Fibroblast of lung (primary cell): ENCODE measurements around the gene HIVEP3. TPM values are rescaled to one million over a fixed set of nuclear protein-coding genes. Genes with fewer than 3 reads are reported as not detected.

Experiments
- DNase-seq, 2 donors: peaks; one replicate each; pipeline versions ENCODE4 v3.0.0 to v3.0.0-alpha.2; 2010; ENCODE audit warnings: low read depth in 2 of 2
- H2AFZ ChIP-seq: 2 replicates; pipeline ENCODE4 v1.5.1; 2012; ENCODE audit warnings: low read length, control low read depth, inconsistent platforms
- H3K27ac ChIP-seq: 2 replicates; pipeline ENCODE4 v1.5.1; 2011; ENCODE audit warnings: low read length, control low read depth; ENCODE audit not compliant: insufficient read depth
- H3K27me3 ChIP-seq: 2 replicates; pipeline ENCODE4 v1.5.1; 2011; ENCODE audit warnings: mild to moderate bottlenecking, low read length; ENCODE audit not compliant: control insufficient read depth, insufficient read depth
- H3K36me3 ChIP-seq: 2 replicates; pipeline ENCODE4 v1.5.1; 2011; ENCODE audit warnings: low read length; ENCODE audit not compliant: control insufficient read depth, insufficient read depth
- H3K4me1 ChIP-seq: 2 replicates; pipeline ENCODE4 v1.5.1; 2011; ENCODE audit warnings: low read length; ENCODE audit not compliant: control insufficient read depth, insufficient read depth; ENCODE audit errors: extremely low read depth
- H3K4me2 ChIP-seq: 2 replicates; pipeline ENCODE4 v1.5.1; 2011; ENCODE audit warnings: low read length, control low read depth; ENCODE audit not compliant: insufficient read depth; ENCODE audit errors: extremely low read depth
- H3K4me3 ChIP-seq, 4 experiments: fragments of 200-600 bp in 1 of 4; sonication (generic) in 1 of 4; replicated peaks in 1 of 4; 2 replicates each; pipeline ENCODE4 v1.5.1; 2011 to 2016; ENCODE audit warnings: low read length in 4 of 4, low read depth in 3 of 4, mild to moderate bottlenecking in 3 of 4, control low read depth in 2 of 4, inconsistent platforms in 1 of 4, mixed read lengths in 1 of 4; ENCODE audit not compliant: insufficient read depth in 1 of 4; ENCODE audit errors: control extremely low read depth in 1 of 4
- H3K79me2 ChIP-seq: 2 replicates; pipeline ENCODE4 v1.5.1; 2012; ENCODE audit warnings: mild to moderate bottlenecking, low read length, inconsistent platforms; ENCODE audit not compliant: control insufficient read depth, insufficient read depth
- H3K9ac ChIP-seq: 2 replicates; pipeline ENCODE4 v1.5.1; 2011; ENCODE audit warnings: mild to moderate bottlenecking, low read length, control low read depth; ENCODE audit not compliant: insufficient read depth
- H3K9me3 ChIP-seq: 2 replicates; pipeline ENCODE4 v1.5.1; 2012; ENCODE audit warnings: low read depth, low read length; ENCODE audit not compliant: control insufficient read depth, insufficient read depth
- H4K20me1 ChIP-seq: 2 replicates; pipeline ENCODE4 v1.5.1; 2011; ENCODE audit warnings: low read length; ENCODE audit not compliant: control insufficient read depth, insufficient read depth; ENCODE audit errors: extremely low read depth
- EZH2 ChIP-seq: IDR thresholded peaks from 2 replicates; pipeline ENCODE4 v1.5.1; 2012; ENCODE audit warnings: low read length, control low read depth, mild to moderate bottlenecking; ENCODE audit errors: missing control alignments
- polyA plus RNA-seq, 2 donors: library from polyadenylated mRNA; depleted of rRNA in 1 of 2; stranded (reverse) in 1 of 2; unstranded in 1 of 2; fragments of >200 nt; gene quantifications; 2 replicates each; pipeline ENCODE4 v1.2.1, GENCODE V29; 2011 to 2012; ENCODE audit warnings: missing spikeins in 1 of 2
- total RNA-seq: library from RNA; depleted of rRNA; stranded (reverse); fragments of >200 nt; gene quantifications from 2 replicates; pipeline ENCODE4 v1.2.1, GENCODE V29; 2014
- TF ChIP-seq, protein P1 (sequence below), 2 donors: IDR thresholded peaks in 1 of 2; conservative IDR thresholded peaks in 1 of 2; 1 replicate in 1 of 2; 2 replicates in 1 of 2; pipeline ENCODE4 v1.5.1; 2011 to 2012; ENCODE audit warnings: low read length in 2 of 2, control low read depth in 1 of 2, inconsistent platforms in 1 of 2, low read depth in 1 of 2, mild to moderate bottlenecking in 1 of 2

Gene HIVEP3
- total and polyA plus RNA-seq, 2 donors (not counting 1 experiment from before 2014, with no cell fraction given), result 0.83 to 3.2 TPM

DNA sequence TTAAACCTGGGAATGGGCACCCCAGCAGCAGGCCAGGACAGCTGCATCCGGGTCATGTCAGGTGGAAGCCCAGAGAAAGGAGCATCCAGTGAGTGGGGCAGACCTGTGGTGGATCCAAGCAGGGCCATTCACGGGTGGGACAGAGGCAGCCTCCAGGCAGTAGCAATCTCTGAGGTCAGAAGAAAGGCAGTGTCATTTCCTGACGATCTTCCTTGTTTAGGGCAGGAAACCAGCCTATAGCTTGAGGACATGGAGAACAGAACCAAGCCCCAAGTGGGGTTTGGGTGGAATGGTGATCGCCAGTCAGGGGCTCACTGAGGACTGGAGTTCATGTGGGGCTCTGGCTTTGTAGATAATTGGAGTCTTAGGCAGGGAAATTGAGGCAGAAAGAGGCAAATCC, 209.4 kb downstream of the HIVEP3 start:
- H3K9me3 ChIP-seq, result no peaks in the 10 kb centered on the region
- H3K9ac ChIP-seq, result no peak overlapping the region
- no peak overlapping the region for H3K4me3 ChIP-seq
- no peaks in the 10 kb centered on the region for H4K20me1 ChIP-seq
- no peak overlapping the region for H2AFZ ChIP-seq
- peaks cover 5% of the 10 kb centered on the region for H3K4me1 ChIP-seq
- no peaks in the 10 kb centered on the region for H3K36me3 ChIP-seq
- DNase-seq, result no peak
- peaks cover 3% of the 10 kb centered on the region for H3K27me3 ChIP-seq
- no peaks in the 10 kb centered on the region for H3K79me2 ChIP-seq
- H3K27ac ChIP-seq, result no peak overlapping the region
- no peak for TF ChIP-seq EZH2
- TF ChIP-seq, protein P1, sequence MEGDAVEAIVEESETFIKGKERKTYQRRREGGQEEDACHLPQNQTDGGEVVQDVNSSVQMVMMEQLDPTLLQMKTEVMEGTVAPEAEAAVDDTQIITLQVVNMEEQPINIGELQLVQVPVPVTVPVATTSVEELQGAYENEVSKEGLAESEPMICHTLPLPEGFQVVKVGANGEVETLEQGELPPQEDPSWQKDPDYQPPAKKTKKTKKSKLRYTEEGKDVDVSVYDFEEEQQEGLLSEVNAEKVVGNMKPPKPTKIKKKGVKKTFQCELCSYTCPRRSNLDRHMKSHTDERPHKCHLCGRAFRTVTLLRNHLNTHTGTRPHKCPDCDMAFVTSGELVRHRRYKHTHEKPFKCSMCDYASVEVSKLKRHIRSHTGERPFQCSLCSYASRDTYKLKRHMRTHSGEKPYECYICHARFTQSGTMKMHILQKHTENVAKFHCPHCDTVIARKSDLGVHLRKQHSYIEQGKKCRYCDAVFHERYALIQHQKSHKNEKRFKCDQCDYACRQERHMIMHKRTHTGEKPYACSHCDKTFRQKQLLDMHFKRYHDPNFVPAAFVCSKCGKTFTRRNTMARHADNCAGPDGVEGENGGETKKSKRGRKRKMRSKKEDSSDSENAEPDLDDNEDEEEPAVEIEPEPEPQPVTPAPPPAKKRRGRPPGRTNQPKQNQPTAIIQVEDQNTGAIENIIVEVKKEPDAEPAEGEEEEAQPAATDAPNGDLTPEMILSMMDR (conservative IDR thresholded peaks at IDR 0.05 in 1 of 2, IDR thresholded peaks at IDR 0.05 in 1 of 2; ENCODE audit: low read depth in 1 of 2, low read length in 2 of 2), result no peak
- no peak overlapping the region for H3K4me2 ChIP-seq

DNA sequence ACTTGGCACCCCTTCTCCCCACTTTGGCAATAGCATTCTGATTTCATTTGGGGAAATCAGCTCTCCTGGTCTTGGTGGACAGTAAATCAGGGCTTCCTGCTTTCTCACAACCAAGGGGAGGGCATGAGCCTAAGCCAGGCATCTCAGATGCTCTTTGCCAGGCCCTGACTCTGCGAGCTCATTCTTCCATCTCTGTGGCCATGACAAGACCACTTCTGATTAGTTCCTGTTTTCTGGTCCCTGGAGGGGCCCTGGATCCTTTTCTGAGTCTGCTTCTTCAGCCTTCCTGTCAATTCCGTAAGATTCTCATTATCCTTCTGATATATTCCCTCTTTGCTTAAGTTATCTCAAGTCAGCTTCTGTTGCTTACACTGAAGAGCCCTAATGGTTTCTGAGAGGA, 210.4 kb downstream of the HIVEP3 start:
- no peak overlapping the region for H2AFZ ChIP-seq
- no peak overlapping the region for H3K9ac ChIP-seq
- H3K27me3 ChIP-seq, result peaks cover 3% of the 10 kb centered on the region
- DNase-seq, result no peak
- no peaks in the 10 kb centered on the region for H3K4me1 ChIP-seq
- no peaks in the 10 kb centered on the region for H3K9me3 ChIP-seq
- no peaks in the 10 kb centered on the region for H3K79me2 ChIP-seq
- H3K4me3 ChIP-seq, result no peak overlapping the region
- no peaks in the 10 kb centered on the region for H4K20me1 ChIP-seq
- TF ChIP-seq, protein P1 (conservative IDR thresholded peaks at IDR 0.05 in 1 of 2, IDR thresholded peaks at IDR 0.05 in 1 of 2; ENCODE audit: low read depth in 1 of 2, low read length in 2 of 2), result no peak
- TF ChIP-seq EZH2, result no peak
- H3K4me2 ChIP-seq, result no peak overlapping the region
- no peaks in the 10 kb centered on the region for H3K36me3 ChIP-seq
- no peak overlapping the region for H3K27ac ChIP-seq

DNA sequence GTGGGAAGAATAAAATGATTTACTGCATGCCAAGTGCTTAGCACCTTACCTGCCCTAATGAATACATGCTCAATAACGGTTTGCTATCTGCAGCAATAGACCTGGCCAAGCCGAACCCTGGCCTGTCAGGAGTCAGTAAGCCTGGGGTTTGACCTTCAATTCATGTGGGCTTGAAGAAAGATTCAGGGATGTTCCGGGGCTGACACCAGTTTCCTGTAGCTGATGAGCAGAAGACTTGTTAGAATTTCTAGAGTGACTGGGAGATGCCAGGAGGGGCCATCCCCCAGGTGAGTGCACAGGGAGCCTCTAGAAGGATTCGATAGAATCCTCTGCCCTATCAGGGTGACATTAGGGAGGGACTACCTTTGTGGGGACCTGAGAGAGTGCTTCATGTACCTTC, 210.9 kb downstream of the HIVEP3 start:
- Histone ChIP-seq H4K20me1 (no peaks in the 10 kb centered on the region), H3K4me3 (no peak overlapping the region), H3K36me3 (no peaks in the 10 kb centered on the region), H3K27ac (no peak overlapping the region), H3K9ac (no peak overlapping the region), H3K27me3 (peaks cover 3% of the 10 kb centered on the region), H3K4me1 (no peaks in the 10 kb centered on the region), H2AFZ (no peak overlapping the region), H3K4me2 (no peak overlapping the region), H3K79me2 (no peaks in the 10 kb centered on the region), H3K9me3 (no peaks in the 10 kb centered on the region)
- no peak for DNase-seq
- no peak for TF ChIP-seq EZH2
- TF ChIP-seq, protein P1 (conservative IDR thresholded peaks at IDR 0.05 in 1 of 2, IDR thresholded peaks at IDR 0.05 in 1 of 2; ENCODE audit: low read depth in 1 of 2, low read length in 2 of 2), result no peak
